Spleen (tissue), 11 donors: ENCODE results near the gene TFE3. TPM values are rescaled to one million over a fixed set of nuclear protein-coding genes. Genes with fewer than 3 reads are reported as not detected.
A peak's percentile ranks its signal among the peaks of the same experiment; 100 is the strongest.

Source experiments
- DNase-seq: peaks from one replicate; pipeline ENCODE4 v3.0.0-alpha.2; 2020
- H3K27ac ChIP-seq, 8 donors: fragments of 200-600 bp; sonication (generic) in 7 of 8; 1 replicate in 4 of 8; 2 replicates in 4 of 8; pipeline versions ENCODE4 v1.5.0 to v1.8.0; 2016 to 2021; ENCODE audit warnings: inconsistent platforms in 4 of 8, mild to moderate bottlenecking in 4 of 8, moderate library complexity in 1 of 8
- H3K27me3 ChIP-seq, 7 donors: fragments of 200-600 bp; sonication (generic) in 6 of 7; replicated peaks in 1 of 7; 1 replicate in 4 of 7; 2 replicates in 3 of 7; pipeline versions ENCODE4 v1.5.0 to v1.8.0; 2016 to 2021; ENCODE audit warnings: inconsistent platforms in 3 of 7, mild to moderate bottlenecking in 1 of 7
- H3K36me3 ChIP-seq, 6 donors: fragments of 200-600 bp; sonication (generic) in 5 of 6; 1 replicate in 4 of 6; 2 replicates in 2 of 6; pipeline versions ENCODE4 v1.5.0 to v1.8.0; 2016 to 2021; ENCODE audit warnings: inconsistent platforms in 2 of 6
- H3K4me1 ChIP-seq, 6 donors: fragments of 200-600 bp; sonication (generic) in 5 of 6; 1 replicate in 3 of 6; 2 replicates in 3 of 6; pipeline versions ENCODE4 v1.5.0 to v1.8.0; 2016 to 2021; ENCODE audit warnings: inconsistent platforms in 3 of 6
- H3K4me3 ChIP-seq, 8 donors: fragments of 200-600 bp; sonication (generic) in 7 of 8; 1 replicate in 4 of 8; 2 replicates in 4 of 8; pipeline versions ENCODE4 v1.5.0 to v1.8.0; 2016 to 2021; ENCODE audit warnings: inconsistent platforms in 4 of 8, mild to moderate bottlenecking in 4 of 8, moderate library complexity in 2 of 8
- H3K9me3 ChIP-seq, 8 donors: fragments of 200-600 bp; sonication (generic) in 7 of 8; 1 replicate in 4 of 8; 2 replicates in 4 of 8; pipeline versions ENCODE4 v1.5.0 to v1.8.0; 2016 to 2021; ENCODE audit warnings: inconsistent platforms in 4 of 8
- CTCF ChIP-seq, 11 experiments: fragments of 200-600 bp in 7 of 11; fragments of 450-650 bp in 4 of 11; sonication (generic) in 4 of 11; IDR thresholded peaks in 8 of 11; conservative IDR thresholded peaks in 3 of 11; 1 replicate in 7 of 11; 2 replicates in 4 of 11; pipeline versions ENCODE4 v1.4.0 to v1.8.0; 2016 to 2021; ENCODE audit warnings: antibody characterized with exemption in 11 of 11, inconsistent platforms in 4 of 11, mild to moderate bottlenecking in 1 of 11
- POLR2A ChIP-seq, 3 donors: fragments of 450-650 bp; IDR thresholded peaks; one replicate each; pipeline ENCODE4 v1.5.1; 2017; ENCODE audit warnings: antibody characterized with exemption in 3 of 3, mild to moderate bottlenecking in 1 of 3
- POLR2AphosphoS5 ChIP-seq, 3 donors: sonication (generic); formaldehyde crosslinking; IDR thresholded peaks; one replicate each; pipeline ENCODE4 v1.5.1; 2017; ENCODE audit warnings: antibody characterized with exemption in 3 of 3
- whole genome bisulfite sequencing, 5 donors: extraction: QIAGEN DNeasy Blood & Tissue Kit in 3 of 5; methylation state at CpG; one replicate each; pipeline versions ENCODE4 v1.1.5 to v1.1.7; 2013 to 2018; 5-methylcytosine and 5-hydroxymethylcytosine counted together
- intact Hi-C: fragments of 100-400 bp; cut with DNase I; formaldehyde crosslinking; loops from one replicate; pipeline ENCODE4 v1.15.0; 2023; ENCODE audit warnings: low total_unique reads
- polyA plus RNA-seq, 3 donors: library from polyadenylated mRNA; stranded (reverse); fragments of 200-250 nt; gene quantifications; one replicate each; pipeline ENCODE4 v1.2.1, GENCODE V29; 2013
- total RNA-seq, 7 donors: library from RNA; depleted of rRNA in 3 of 7; stranded (reverse); fragments of >200 nt in 3 of 7; fragmentation: NEBNext Ultra II Directional in 4 of 7; extraction: Animal tissue kit (Norgen Biotek cat#: 25700) in 4 of 7; gene quantifications; one replicate each; pipeline versions ENCODE4 v1.1.0 to v1.2.1, GENCODE V29; 2016 to 2021
- donor health status: healthy with polysubstance abuse.
- donor health status: DM: no; HTN: no; CAD: no; lungs with moderate emphysema.
- donor health status: DM: no; HTN: no; CAD: no.
- donor health status: Bipolar disorder and iron deficiency.
- donor health status: healthy.
- donor health status: DM: no; HTN: no; CAD: no.
- donor health status: DM: yes; HTN: yes; CAD: no.

Gene TFE3
- total and polyA plus RNA-seq, 10 donors = 16.0 to 79.1 (median 55.5) TPM

DNA sequence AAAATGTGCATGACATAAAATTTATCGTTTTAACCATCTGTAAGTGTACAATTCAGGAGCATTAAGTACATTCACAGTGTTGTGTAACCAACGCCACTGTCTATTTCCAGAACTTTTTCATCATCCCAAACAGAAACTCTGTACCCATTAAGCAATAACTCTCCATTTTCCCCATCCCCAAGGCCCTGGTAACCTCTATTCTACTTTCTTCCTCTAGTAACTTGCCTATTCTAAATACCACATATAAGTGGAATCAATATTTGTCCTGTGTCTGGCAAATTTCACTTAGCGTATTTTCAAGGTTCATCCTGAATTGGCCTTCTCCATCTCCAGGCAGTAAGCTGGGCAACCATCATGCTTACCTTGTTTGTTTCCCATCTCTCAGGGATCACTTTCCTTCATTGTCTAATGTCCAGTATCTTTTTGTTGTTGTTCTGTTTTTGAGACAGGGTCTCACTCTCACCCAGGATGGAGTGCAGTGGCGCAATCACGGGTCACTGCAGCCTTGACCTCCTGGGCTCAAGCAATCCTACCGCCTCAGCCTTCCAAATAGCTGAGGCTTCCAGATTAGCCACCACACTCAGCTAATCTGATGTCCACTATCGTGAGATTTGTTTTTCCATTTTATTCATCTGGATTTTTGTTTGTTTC is 23.4 kb downstream of the TFE3 start:
- Histone ChIP-seq H3K4me1 (no peaks in the 10 kb centered on the region), H3K27ac (no peak overlapping the region), H3K4me3 (no peak overlapping the region), H3K36me3 (peaks cover 0 to 4% (median 0%) of the 10 kb centered on the region in 6 donors), H3K27me3 (no peaks in the 10 kb centered on the region), H3K9me3 (no peaks in the 10 kb centered on the region)
- intact Hi-C loops = no loop called here
- WGBS, 5 donors = 58 to 89% (median 79%) methylated on average over 7 of the region's 7 CpGs
- TF ChIP-seq POLR2AphosphoS5 (IDR thresholded peaks at IDR 0.05) (no peak), CTCF (IDR thresholded peaks at IDR 0.05 in 8 of 11, conservative IDR thresholded peaks at IDR 0.05 in 3 of 11) (no peak), POLR2A (IDR thresholded peaks at IDR 0.05) (no peak)
- DNase-seq = no peak

GRCh38 chrX:49019050-49019449 is 24.1 kb downstream of the TFE3 start:
- Histone ChIP-seq H3K27ac (no peak overlapping the region), H3K4me3 (no peak overlapping the region), H3K4me1 (no peaks in the 10 kb centered on the region), H3K27me3 (no peaks in the 10 kb centered on the region), H3K36me3 (no peaks in the 10 kb centered on the region), H3K9me3 (no peaks in the 10 kb centered on the region)
- peak; percentile 20 for DNase-seq
- TF ChIP-seq POLR2AphosphoS5 (IDR thresholded peaks at IDR 0.05) = no peak
- TF ChIP-seq CTCF (IDR thresholded peaks at IDR 0.05 in 8 of 11, conservative IDR thresholded peaks at IDR 0.05 in 3 of 11) = no peak
- TF ChIP-seq POLR2A (IDR thresholded peaks at IDR 0.05) = no peak
- intact Hi-C loops = no loop called here
- 76 to 95% (median 80%) methylated on average over 2 of the region's 2 CpGs for WGBS, 5 donors

- TF ChIP-seq POLR2AphosphoS5 (IDR thresholded peaks at IDR 0.05) (no peak), POLR2A (IDR thresholded peaks at IDR 0.05) (no peak), CTCF (IDR thresholded peaks at IDR 0.05 in 8 of 11, conservative IDR thresholded peaks at IDR 0.05 in 3 of 11) (no peak)
- peaks cover 0 to 25% (median 13%) of the 10 kb centered on the region in 6 donors for H3K4me1 ChIP-seq
- no peaks in the 10 kb centered on the region for H3K27me3 ChIP-seq
- DNase-seq = no peak
- no peak overlapping the region for H3K4me3 ChIP-seq
- 83 to 99% (median 92%) methylated on average over 5 of the region's 5 CpGs for WGBS, 5 donors
- no peak overlapping the region for H3K27ac ChIP-seq
- peaks cover 0 to 10% (median under 1%) of the 10 kb centered on the region in 6 donors for H3K36me3 ChIP-seq
- H3K9me3 ChIP-seq = no peaks in the 10 kb centered on the region
- intact Hi-C loops = no loop called here
Observed at GRCh38 chrX:49003696-49004095, 39.5 kb downstream of the TFE3 start.

DNA sequence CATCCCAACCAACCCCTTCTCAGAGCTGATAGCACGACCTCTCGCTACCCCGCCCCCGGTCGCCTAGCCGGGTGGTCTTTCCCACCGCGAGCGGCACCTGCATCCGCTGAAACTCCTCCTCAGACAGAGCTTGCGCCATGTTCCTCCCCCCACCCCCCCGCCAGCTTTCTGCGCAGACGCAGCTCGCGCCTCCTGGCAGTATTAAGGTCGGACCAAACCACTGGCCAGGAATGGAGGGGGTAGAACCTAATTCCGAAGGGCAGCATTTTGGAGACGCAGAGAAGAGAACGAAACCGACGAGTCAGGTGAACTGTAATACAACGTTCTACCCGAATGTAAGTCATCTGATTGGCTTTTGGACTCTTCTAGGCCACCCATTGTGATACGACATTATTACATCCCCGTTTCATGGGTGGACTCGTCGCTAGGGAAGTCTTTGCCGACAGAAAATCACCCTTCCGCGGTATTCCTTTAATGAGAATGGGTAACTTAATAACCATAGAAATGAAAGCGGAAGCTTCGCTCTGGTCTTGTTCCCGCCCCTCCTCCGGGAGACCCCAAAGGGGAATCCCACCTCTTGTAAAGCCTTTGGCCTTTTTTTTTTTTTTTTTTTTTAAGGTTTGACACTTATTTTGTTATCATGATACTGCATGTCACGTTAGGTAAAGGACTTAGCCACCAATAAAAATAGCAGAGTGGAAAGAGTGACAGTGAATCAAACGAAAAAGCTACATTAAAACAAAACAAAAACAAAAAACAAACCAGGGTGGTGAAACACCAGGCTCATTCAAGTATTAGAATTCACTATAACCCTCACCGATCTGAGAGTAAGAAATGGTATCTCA is 40.8 kb downstream of the TFE3 start, which contains the start of gene GRIPAP1:
TSS of gene GRIPAP1 (minus strand) at position 174 of the 845 bp plus-strand sequence. CDS start at position 139, 35 bp downstream.
- WGBS, 5 donors = 0 to 41% (median 5%) methylated on average over 28 to 38 of the region's 38 CpGs
- Histone ChIP-seq H3K27ac (peak within 1 kb of the TSS; percentile 67 to 94 (median 88)), H3K4me3 (peak within 1 kb of the TSS; percentile 32 to 86 (median 56)), H3K27me3 (no peaks in the 10 kb centered on the region), H3K4me1 (peaks cover 0 to 33% (median 13%) of the 10 kb centered on the region in 6 donors), H3K36me3 (peaks cover 0 to 23% (median 5%) of the 10 kb centered on the region in 6 donors), H3K9me3 (no peaks in the 10 kb centered on the region)
- intact Hi-C loops = no loop called here
- TF ChIP-seq CTCF (IDR thresholded peaks at IDR 0.05 in 8 of 11, conservative IDR thresholded peaks at IDR 0.05 in 3 of 11) (no peak), POLR2A (IDR thresholded peaks at IDR 0.05) (peak in 1 of 3 donors; percentile 34), POLR2AphosphoS5 (IDR thresholded peaks at IDR 0.05) (peak; percentile 84 to 92 (median 88))
- peak; percentile 90 for DNase-seq
